ENCODE measurements around the gene CYTH4. TPM values are rescaled to one million over a fixed set of nuclear protein-coding genes. Genes with fewer than 3 reads are reported as not detected.

CYTH4 gene
- polyA plus RNA-seq, 1 donor (not counting 4 experiments of a cell fraction or from before 2014, with no cell fraction given): 0.05 TPM

GRCh38 chr22:37260901-37261336 is 21.4 kb upstream of the CYTH4 start:
- TF ChIP-seq, protein P1, sequence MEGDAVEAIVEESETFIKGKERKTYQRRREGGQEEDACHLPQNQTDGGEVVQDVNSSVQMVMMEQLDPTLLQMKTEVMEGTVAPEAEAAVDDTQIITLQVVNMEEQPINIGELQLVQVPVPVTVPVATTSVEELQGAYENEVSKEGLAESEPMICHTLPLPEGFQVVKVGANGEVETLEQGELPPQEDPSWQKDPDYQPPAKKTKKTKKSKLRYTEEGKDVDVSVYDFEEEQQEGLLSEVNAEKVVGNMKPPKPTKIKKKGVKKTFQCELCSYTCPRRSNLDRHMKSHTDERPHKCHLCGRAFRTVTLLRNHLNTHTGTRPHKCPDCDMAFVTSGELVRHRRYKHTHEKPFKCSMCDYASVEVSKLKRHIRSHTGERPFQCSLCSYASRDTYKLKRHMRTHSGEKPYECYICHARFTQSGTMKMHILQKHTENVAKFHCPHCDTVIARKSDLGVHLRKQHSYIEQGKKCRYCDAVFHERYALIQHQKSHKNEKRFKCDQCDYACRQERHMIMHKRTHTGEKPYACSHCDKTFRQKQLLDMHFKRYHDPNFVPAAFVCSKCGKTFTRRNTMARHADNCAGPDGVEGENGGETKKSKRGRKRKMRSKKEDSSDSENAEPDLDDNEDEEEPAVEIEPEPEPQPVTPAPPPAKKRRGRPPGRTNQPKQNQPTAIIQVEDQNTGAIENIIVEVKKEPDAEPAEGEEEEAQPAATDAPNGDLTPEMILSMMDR (optimal IDR thresholded peaks at IDR 0.05 in 1 of 3, IDR thresholded peaks at IDR 0.05 in 1 of 3, conservative IDR thresholded peaks at IDR 0.05 in 1 of 3; ENCODE audit: extremely low read depth in 1 of 3, insufficient read depth in 2 of 3, low read length in 3 of 3): peak; percentile 85 to 94 (median 90)
- TF ChIP-seq EZH2 (IDR thresholded peaks at IDR 0.05; ENCODE audit: low read length): no peak
- Histone ChIP-seq H3K4me3 (ENCODE audit: control insufficient read depth in 2 of 3, extremely low read depth in 1 of 3, insufficient read depth in 2 of 3, low read depth in 1 of 3, low read length in 3 of 3) (no peak overlapping the region), H3K9me1 (ENCODE audit: control insufficient read depth, extremely low read depth, insufficient read depth, low read length) (no peaks in the 10 kb centered on the region), H3K9me3 (ENCODE audit: control insufficient read depth, low read depth, low read length) (peaks cover 9% of the 10 kb centered on the region), H3K79me2 (ENCODE audit: control insufficient read depth, insufficient read depth, low read length) (no peaks in the 10 kb centered on the region), H3K4me1 (ENCODE audit: control insufficient read depth, extremely low read depth, insufficient read depth, low read length) (peaks cover 28% of the 10 kb centered on the region), H3K4me2 (ENCODE audit: control insufficient read depth, extremely low read depth, insufficient read depth, low read depth, low read length) (peak overlapping the region; percentile 63), H2AFZ (ENCODE audit: control insufficient read depth, low read length) (no peak overlapping the region), H3K27me3 (ENCODE audit: control insufficient read depth, extremely low read depth, insufficient read depth, low read length) (peaks cover 12% of the 10 kb centered on the region), H4K20me1 (ENCODE audit: control insufficient read depth, extremely low read depth, insufficient read depth, low read length) (no peaks in the 10 kb centered on the region), H3K27ac (ENCODE audit: control insufficient read depth, insufficient read depth, low read length) (no peak overlapping the region), H3K9ac (ENCODE audit: control insufficient read depth, extremely low read depth, insufficient read depth, low read length) (no peak overlapping the region), H3K36me3 (ENCODE audit: control insufficient read depth in 2 of 2, extremely low read depth in 1 of 2, insufficient read depth in 2 of 2, low read length in 2 of 2) (no peaks in the 10 kb centered on the region)
- dilution Hi-C loops (cut with MboI; ENCODE audit: extremely low pct_ligation_motif_present, low sequenced_read_pairs): no loop called here
- FAIRE-seq (peak; percentile 67), DNase-seq (ENCODE audit: low read depth, low spot score) (no peak)

DNA sequence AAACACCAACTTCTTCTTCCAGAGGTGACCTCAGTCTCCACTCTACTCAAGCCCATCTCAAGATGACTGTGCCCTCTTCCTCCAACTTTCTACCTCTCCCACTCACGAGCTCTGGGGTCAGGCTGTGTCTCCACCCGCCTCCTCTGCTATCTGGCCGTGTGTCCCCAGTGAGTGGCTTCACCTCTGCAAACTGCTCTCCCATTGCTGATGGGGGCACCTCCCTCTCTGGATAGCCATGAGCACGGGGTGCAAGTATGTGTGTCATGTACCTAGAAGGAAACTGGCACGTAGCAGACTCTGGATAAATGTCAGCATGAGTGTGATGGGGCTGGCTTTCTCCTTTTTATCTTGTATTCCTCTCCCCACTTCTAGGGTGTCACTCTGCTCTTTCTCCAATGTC is 20.0 kb upstream of the CYTH4 start:
- H4K20me1 ChIP-seq (ENCODE audit: control insufficient read depth, extremely low read depth, insufficient read depth, low read length): no peaks in the 10 kb centered on the region
- H3K9ac ChIP-seq (ENCODE audit: control insufficient read depth, extremely low read depth, insufficient read depth, low read length): no peak overlapping the region
- no peak for DNase-seq (ENCODE audit: low read depth, low spot score)
- H3K4me1 ChIP-seq (ENCODE audit: control insufficient read depth, extremely low read depth, insufficient read depth, low read length): peaks cover 26% of the 10 kb centered on the region
- no peaks in the 10 kb centered on the region for H3K9me1 ChIP-seq (ENCODE audit: control insufficient read depth, extremely low read depth, insufficient read depth, low read length)
- dilution Hi-C loops (cut with MboI; ENCODE audit: extremely low pct_ligation_motif_present, low sequenced_read_pairs): no loop called here
- no peak overlapping the region for H2AFZ ChIP-seq (ENCODE audit: control insufficient read depth, low read length)
- H3K27ac ChIP-seq (ENCODE audit: control insufficient read depth, insufficient read depth, low read length): no peak overlapping the region
- no peaks in the 10 kb centered on the region for H3K79me2 ChIP-seq (ENCODE audit: control insufficient read depth, insufficient read depth, low read length)
- H3K4me2 ChIP-seq (ENCODE audit: control insufficient read depth, extremely low read depth, insufficient read depth, low read depth, low read length): no peak overlapping the region
- H3K4me3 ChIP-seq (ENCODE audit: control insufficient read depth in 2 of 3, extremely low read depth in 1 of 3, insufficient read depth in 2 of 3, low read depth in 1 of 3, low read length in 3 of 3): no peak overlapping the region
- H3K9me3 ChIP-seq (ENCODE audit: control insufficient read depth, low read depth, low read length): peaks cover 9% of the 10 kb centered on the region
- FAIRE-seq: no peak
- TF ChIP-seq, protein P1 (optimal IDR thresholded peaks at IDR 0.05 in 1 of 3, IDR thresholded peaks at IDR 0.05 in 1 of 3, conservative IDR thresholded peaks at IDR 0.05 in 1 of 3; ENCODE audit: extremely low read depth in 1 of 3, insufficient read depth in 2 of 3, low read length in 3 of 3): no peak
- no peak for TF ChIP-seq EZH2 (IDR thresholded peaks at IDR 0.05; ENCODE audit: low read length)
- peaks cover 12% of the 10 kb centered on the region for H3K27me3 ChIP-seq (ENCODE audit: control insufficient read depth, extremely low read depth, insufficient read depth, low read length)
- no peaks in the 10 kb centered on the region for H3K36me3 ChIP-seq (ENCODE audit: control insufficient read depth in 2 of 2, extremely low read depth in 1 of 2, insufficient read depth in 2 of 2, low read length in 2 of 2)
